HCT116 (cell line): ENCODE measurements around the gene RIMS1. TPM values are rescaled to one million over a fixed set of nuclear protein-coding genes. Genes with fewer than 3 reads are reported as not detected.

Experiments
- ATAC-seq: fragments of 200-7000 bp; cut with Tn5 transposase; 2 replicates; pipeline ENCODE4 v1.9.1; 2020; ENCODE audit warnings: mild to moderate bottlenecking, moderate library complexity
- BruUV-seq: library from RNA; stranded (reverse); fragments of 400-500 nt; replicated peaks from 2 replicates; lab custom pipeline; 2021; lab: Mats Ljungman, UMichigan
- CTCF ChIA-PET: fragments of 300-600 bp; sonication (Branson Sonifier 250); formaldehyde crosslinking; loops from one replicate; lab custom pipeline; 2021; ENCODE audit warnings: antibody characterized with exemption; lab: Charles Lee
- POLR2A ChIA-PET: fragments of 300-600, 350-600 bp; sonication (Branson Sonifier 250); formaldehyde crosslinking; loops from one replicate; lab custom pipeline; 2021; ENCODE audit warnings: antibody characterized with exemption; lab: Charles Lee
- RAD21 ChIA-PET, 2 experiments: fragments of 300-600 bp; sonication (Branson Sonifier 250); formaldehyde crosslinking; loops; one replicate each; lab custom pipeline; 2023; ENCODE audit warnings: low total read pairs in 2 of 2; ENCODE audit not compliant: uncharacterized antibody in 2 of 2, unreplicated experiment in 2 of 2, low non-redundant PET in 1 of 2; lab: Charles Lee
- DNase-seq: peaks from one replicate; pipeline ENCODE4 v3.0.0-alpha.2; 2010; ENCODE audit warnings: low read depth, low spot score
- H2AFZ ChIP-seq: fragments of 200-600 bp; shearing (Covaris generic), sonication (generic); 2 replicates; pipeline ENCODE4 v1.6.1; 2017; ENCODE audit warnings: low read depth, mixed run types, mixed read lengths, antibody characterized with exemption, low read length; ENCODE audit not compliant: poor library complexity, severe bottlenecking
- H3K27ac ChIP-seq: 2 replicates; pipeline ENCODE4 v1.5.1; 2012; ENCODE audit warnings: low read depth, low read length
- H3K27me3 ChIP-seq: fragments of 200-600 bp; sonication (generic); 2 replicates; pipeline ENCODE4 v1.6.1; 2016; ENCODE audit warnings: mixed run types, low read length, mixed read lengths; ENCODE audit not compliant: insufficient read depth
- H3K36me3 ChIP-seq, 2 experiments: fragments of 200-500 bp in 1 of 2; fragments of 200-600 bp in 1 of 2; sonication (Bioruptor generic) in 1 of 2; sonication (generic) in 1 of 2; 2 replicates each; pipeline versions ENCODE4 v1.5.1 to v1.6.1; 2014 to 2016; ENCODE audit warnings: low read length in 2 of 2, inconsistent platforms in 1 of 2, mixed read lengths in 1 of 2, mixed run types in 1 of 2; ENCODE audit not compliant: insufficient read depth in 2 of 2, control insufficient read depth in 1 of 2
- H3K4me1 ChIP-seq, 2 experiments: fragments of 200-600 bp in 1 of 2; sonication (generic) in 1 of 2; 2 replicates each; pipeline versions ENCODE4 v1.5.1 to v1.6.1; 2012 to 2017; ENCODE audit warnings: low read length in 2 of 2, inconsistent platforms in 1 of 2, mild to moderate bottlenecking in 1 of 2, mixed read lengths in 1 of 2, mixed run types in 1 of 2, moderate library complexity in 1 of 2; ENCODE audit not compliant: insufficient read depth in 2 of 2, control insufficient read depth in 1 of 2
- H3K4me2 ChIP-seq: fragments of 200-600 bp; sonication (generic); 2 replicates; pipeline ENCODE4 v1.6.1; 2017; ENCODE audit warnings: mixed run types, low read length, mixed read lengths
- H3K4me3 ChIP-seq, 2 experiments: fragments of 200-600 bp in 1 of 2; sonication (generic) in 1 of 2; replicated peaks in 1 of 2; 2 replicates each; pipeline ENCODE4 v1.5.1; 2011 to 2016; ENCODE audit warnings: low read length in 2 of 2, control low read depth in 1 of 2, low read depth in 1 of 2, mild to moderate bottlenecking in 1 of 2, mixed read lengths in 1 of 2, mixed run types in 1 of 2
- H3K79me2 ChIP-seq: fragments of 200-600 bp; sonication (generic); 2 replicates; pipeline ENCODE4 v1.6.1; 2017; ENCODE audit warnings: mild to moderate bottlenecking, mixed run types, low read length, moderate library complexity, mixed read lengths; ENCODE audit not compliant: insufficient read depth
- H3K9ac ChIP-seq: fragments of 200-600 bp; sonication (generic); 2 replicates; pipeline ENCODE4 v1.6.1; 2016; ENCODE audit warnings: low read length, mixed read lengths
- H3K9me2 ChIP-seq: fragments of 200-600 bp; sonication (generic), shearing (Covaris generic); 2 replicates; pipeline ENCODE4 v1.6.1; 2017; ENCODE audit warnings: mixed run types, mild to moderate bottlenecking, moderate library complexity; ENCODE audit not compliant: insufficient read depth
- H3K9me3 ChIP-seq, 2 experiments: fragments of 200-500 bp in 1 of 2; fragments of 200-600 bp in 1 of 2; sonication (Bioruptor generic) in 1 of 2; sonication (generic) in 1 of 2; 2 replicates each; pipeline ENCODE4 v1.6.1; 2014 to 2017; ENCODE audit warnings: low read length in 2 of 2, mixed read lengths in 2 of 2, inconsistent platforms in 1 of 2, low read depth in 1 of 2, mild to moderate bottlenecking in 1 of 2, mixed run types in 1 of 2, moderate library complexity in 1 of 2; ENCODE audit not compliant: control insufficient read depth in 1 of 2, insufficient read depth in 1 of 2
- H4K20me1 ChIP-seq: fragments of 200-600 bp; sonication (generic), shearing (Covaris generic); 2 replicates; pipeline ENCODE4 v1.6.1; 2017; ENCODE audit warnings: mixed run types, mild to moderate bottlenecking, moderate library complexity; ENCODE audit not compliant: insufficient read depth
- CBX3 ChIP-seq: IDR thresholded peaks from 2 replicates; pipeline ENCODE4 v1.6.1; 2012; ENCODE audit warnings: low read depth
- EZH2phosphoT487 ChIP-seq: fragments of 200-600 bp; IDR thresholded peaks from 2 replicates; pipeline ENCODE4 v1.6.1; 2018; ENCODE audit warnings: antibody characterized with exemption, borderline replicate concordance
- JUND ChIP-seq: IDR thresholded peaks from 2 replicates; pipeline ENCODE4 v1.6.1; 2012
- POLR2A ChIP-seq: IDR thresholded peaks from 2 replicates; pipeline ENCODE4 v1.7.0; 2011; ENCODE audit warnings: borderline replicate concordance; ENCODE audit not compliant: insufficient read depth, insufficient read length; ENCODE audit errors: extremely low read depth
- intact Hi-C: fragments of 100-400 bp; cut with micrococcal nuclease; formaldehyde crosslinking; loops from 2 replicates; pipeline ENCODE4 v1.10.0; 2022
- total RNA-seq: library from RNA; stranded (reverse); gene quantifications from one replicate; pipeline ENCODE4 v1.2.1, GENCODE V29; 2021; ENCODE audit not compliant: unreplicated experiment
- TF ChIP-seq, protein P1 (sequence below): IDR thresholded peaks from 2 replicates; pipeline ENCODE4 v1.6.1; 2012
- TF ChIP-seq, protein P2 (sequence below), 3 experiments: fragments of 200-600 bp in 1 of 3; sonication (generic) in 1 of 3; IDR thresholded peaks in 2 of 3; conservative IDR thresholded peaks in 1 of 3; 2 replicates each; pipeline ENCODE4 v1.5.1; 2012 to 2017; ENCODE audit warnings: low read depth in 2 of 3, low read length in 2 of 3, antibody characterized with exemption in 1 of 3, borderline replicate concordance in 1 of 3, control low read depth in 1 of 3, mild to moderate bottlenecking in 1 of 3, mixed read lengths in 1 of 3, mixed run types in 1 of 3, moderate library complexity in 1 of 3; ENCODE audit not compliant: insufficient read depth in 1 of 3

The RIMS1 gene
- total RNA-seq, 1 experiment from 2014 or later = not detected

GRCh38 chr6:72212686-72213085 lies 326.3 kb downstream of the RIMS1 start:
- intact Hi-C loops = no loop called here
- no peak for TF ChIP-seq EZH2phosphoT487
- no peak overlapping the region for H3K9ac ChIP-seq
- no peaks in the 10 kb centered on the region for H3K79me2 ChIP-seq
- CTCF ChIA-PET = no interaction called here
- POLR2A ChIA-PET = no interaction called here
- BruUV-seq = no TSS peak
- H3K4me2 ChIP-seq = no peak overlapping the region
- RAD21 ChIA-PET = no interaction called here
- H2AFZ ChIP-seq = no peak overlapping the region
- H3K9me2 ChIP-seq = no peaks in the 10 kb centered on the region
- no peaks in the 10 kb centered on the region for H3K36me3 ChIP-seq
- no peaks in the 10 kb centered on the region for H3K9me3 ChIP-seq
- DNase-seq = no peak
- H3K27ac ChIP-seq = no peak overlapping the region
- ATAC-seq = no peak
- H3K4me3 ChIP-seq = no peak overlapping the region
- H3K27me3 ChIP-seq = no peaks in the 10 kb centered on the region
- H3K4me1 ChIP-seq = no peaks in the 10 kb centered on the region
- no peaks in the 10 kb centered on the region; the same call in 1 of the 2 replicates for H4K20me1 ChIP-seq

GRCh38 chr6:72213654-72214053 lies 327.3 kb downstream of the RIMS1 start:
- no peak for DNase-seq
- CTCF ChIA-PET = no interaction called here

More at GRCh38 chr6:72213654-72214053, 327.3 kb downstream of the RIMS1 start:
- intact Hi-C loops = no loop called here
- Histone ChIP-seq H3K36me3 (no peaks in the 10 kb centered on the region), H3K4me3 (no peak overlapping the region), H3K4me2 (no peak overlapping the region), H4K20me1 (no peaks in the 10 kb centered on the region; the same call in 1 of the 2 replicates), H2AFZ (no peak overlapping the region), H3K79me2 (no peaks in the 10 kb centered on the region), H3K9ac (no peak overlapping the region), H3K9me2 (no peaks in the 10 kb centered on the region), H3K27me3 (no peaks in the 10 kb centered on the region), H3K9me3 (no peaks in the 10 kb centered on the region), H3K4me1 (no peaks in the 10 kb centered on the region), H3K27ac (no peak overlapping the region)
- no peak for ATAC-seq
- POLR2A ChIA-PET = no interaction called here
- TF ChIP-seq, protein P1, sequence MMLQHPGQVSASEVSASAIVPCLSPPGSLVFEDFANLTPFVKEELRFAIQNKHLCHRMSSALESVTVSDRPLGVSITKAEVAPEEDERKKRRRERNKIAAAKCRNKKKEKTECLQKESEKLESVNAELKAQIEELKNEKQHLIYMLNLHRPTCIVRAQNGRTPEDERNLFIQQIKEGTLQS = no peak
- TF ChIP-seq, protein P2, sequence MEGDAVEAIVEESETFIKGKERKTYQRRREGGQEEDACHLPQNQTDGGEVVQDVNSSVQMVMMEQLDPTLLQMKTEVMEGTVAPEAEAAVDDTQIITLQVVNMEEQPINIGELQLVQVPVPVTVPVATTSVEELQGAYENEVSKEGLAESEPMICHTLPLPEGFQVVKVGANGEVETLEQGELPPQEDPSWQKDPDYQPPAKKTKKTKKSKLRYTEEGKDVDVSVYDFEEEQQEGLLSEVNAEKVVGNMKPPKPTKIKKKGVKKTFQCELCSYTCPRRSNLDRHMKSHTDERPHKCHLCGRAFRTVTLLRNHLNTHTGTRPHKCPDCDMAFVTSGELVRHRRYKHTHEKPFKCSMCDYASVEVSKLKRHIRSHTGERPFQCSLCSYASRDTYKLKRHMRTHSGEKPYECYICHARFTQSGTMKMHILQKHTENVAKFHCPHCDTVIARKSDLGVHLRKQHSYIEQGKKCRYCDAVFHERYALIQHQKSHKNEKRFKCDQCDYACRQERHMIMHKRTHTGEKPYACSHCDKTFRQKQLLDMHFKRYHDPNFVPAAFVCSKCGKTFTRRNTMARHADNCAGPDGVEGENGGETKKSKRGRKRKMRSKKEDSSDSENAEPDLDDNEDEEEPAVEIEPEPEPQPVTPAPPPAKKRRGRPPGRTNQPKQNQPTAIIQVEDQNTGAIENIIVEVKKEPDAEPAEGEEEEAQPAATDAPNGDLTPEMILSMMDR (IDR thresholded peaks at IDR 0.05 in 2 of 3, conservative IDR thresholded peaks at IDR 0.05 in 1 of 3; ENCODE audit: borderline replicate concordance in 1 of 3, insufficient read depth in 1 of 3, low read depth in 2 of 3, low read length in 2 of 3) = no peak
- TF ChIP-seq POLR2A (no peak), CBX3 (no peak), JUND (no peak)
- RAD21 ChIA-PET = no interaction called here
- BruUV-seq = no TSS peak
